K562 treated with DMSO at 1 percent for 24 hours (cell line): Measurements from ENCODE around the gene D2HGDH. TPM values are rescaled to one million over a fixed set of nuclear protein-coding genes. Genes with fewer than 3 reads are reported as not detected.

Experiments used
- total RNA-seq: library from RNA; unstranded; fragments of 300-600 nt; gene quantifications from 2 replicates; pipeline ENCODE4 v1.2.3, GENCODE V29; 2022; ENCODE audit warnings: low read depth; ENCODE audit not compliant: insufficient read depth

The D2HGDH gene
- 18.3 and 21.7 TPM in 2 replicates for total RNA-seq

DNA sequence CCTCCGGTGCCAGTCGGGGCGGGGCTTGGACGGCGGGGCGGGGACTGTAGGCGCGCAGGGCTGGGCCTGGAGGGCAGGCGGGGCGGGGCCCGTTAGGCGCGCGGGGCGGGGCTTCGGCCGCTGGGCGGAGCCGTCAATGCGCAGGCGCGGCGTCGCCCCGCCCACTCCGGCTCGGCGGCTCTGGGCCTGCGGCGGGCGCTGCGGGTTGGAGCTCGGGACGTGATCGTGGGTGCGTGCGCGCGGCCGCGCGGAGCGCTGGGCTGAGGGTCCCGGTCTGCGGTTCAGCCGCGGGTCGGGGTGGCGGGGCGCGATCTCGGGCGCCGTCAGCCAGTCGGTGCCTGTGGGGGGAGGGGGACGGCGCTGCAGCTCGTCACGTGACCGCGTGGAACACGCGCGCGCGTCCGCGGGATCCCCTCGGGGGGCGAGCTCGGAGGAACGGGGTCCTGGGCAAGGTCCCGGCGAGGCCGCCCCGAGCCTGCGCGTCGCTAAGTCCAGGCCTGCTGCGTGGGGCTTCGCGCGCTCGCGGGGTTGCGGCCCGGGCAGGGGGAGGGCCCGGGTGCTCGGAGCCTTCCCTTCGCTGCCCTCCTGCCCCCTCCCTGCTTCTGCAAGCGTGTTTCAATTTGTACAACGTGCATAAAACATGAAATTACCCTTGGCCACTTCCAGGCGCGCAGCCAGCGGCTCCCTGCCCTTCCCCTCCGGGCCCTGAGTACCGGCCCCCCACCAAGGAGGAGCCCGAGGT lies at the start of gene D2HGDH:
Gene D2HGDH (plus strand): TSS at position 164 of the 742 bp plus-strand sequence. CDS start 595 bp downstream, outside the sequence.

DNA sequence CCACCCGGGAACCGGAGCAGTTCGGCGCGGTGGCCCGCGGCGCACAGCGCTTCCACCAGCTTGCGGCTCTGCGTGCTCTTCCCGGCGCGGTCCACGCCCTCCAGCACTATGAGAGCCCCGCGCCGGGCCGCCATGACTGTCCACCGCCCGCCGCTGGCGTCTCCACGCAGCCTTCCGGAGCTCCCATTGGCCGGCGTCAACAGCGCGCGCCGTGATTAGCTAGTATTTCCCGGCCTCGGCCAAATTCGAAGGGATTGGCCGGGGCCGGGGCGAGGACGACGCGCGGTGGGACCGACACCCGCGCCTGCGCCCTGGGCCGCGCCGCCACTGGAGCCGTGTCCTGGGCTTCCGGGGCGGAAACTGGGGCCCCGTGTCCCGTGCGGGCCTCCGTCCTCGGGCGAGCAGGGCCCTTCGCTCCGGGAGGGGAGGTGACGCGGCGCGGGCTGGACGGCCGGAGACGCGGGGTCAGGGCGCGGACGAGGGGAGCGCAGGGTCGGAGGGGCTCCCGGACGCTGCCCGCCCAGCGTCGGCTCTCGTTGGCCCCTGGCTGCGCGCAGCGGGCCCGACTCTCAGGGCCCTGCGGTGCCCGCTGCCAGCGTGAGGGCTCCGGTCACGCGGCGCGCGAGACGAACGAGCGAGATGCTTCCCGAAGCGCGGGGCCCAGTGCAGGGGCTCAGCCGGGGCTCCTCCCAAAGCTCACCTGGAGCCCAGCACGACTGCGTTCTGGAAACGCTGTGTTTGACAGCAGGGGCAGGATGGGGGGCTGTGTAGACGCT lies 47.6 kb upstream of the D2HGDH start, which contains the start of gene DTYMK:
Gene DTYMK (minus strand): TSS at position 166 of the 776 bp plus-strand sequence. CDS start 32 bp downstream, at position 134.

DNA sequence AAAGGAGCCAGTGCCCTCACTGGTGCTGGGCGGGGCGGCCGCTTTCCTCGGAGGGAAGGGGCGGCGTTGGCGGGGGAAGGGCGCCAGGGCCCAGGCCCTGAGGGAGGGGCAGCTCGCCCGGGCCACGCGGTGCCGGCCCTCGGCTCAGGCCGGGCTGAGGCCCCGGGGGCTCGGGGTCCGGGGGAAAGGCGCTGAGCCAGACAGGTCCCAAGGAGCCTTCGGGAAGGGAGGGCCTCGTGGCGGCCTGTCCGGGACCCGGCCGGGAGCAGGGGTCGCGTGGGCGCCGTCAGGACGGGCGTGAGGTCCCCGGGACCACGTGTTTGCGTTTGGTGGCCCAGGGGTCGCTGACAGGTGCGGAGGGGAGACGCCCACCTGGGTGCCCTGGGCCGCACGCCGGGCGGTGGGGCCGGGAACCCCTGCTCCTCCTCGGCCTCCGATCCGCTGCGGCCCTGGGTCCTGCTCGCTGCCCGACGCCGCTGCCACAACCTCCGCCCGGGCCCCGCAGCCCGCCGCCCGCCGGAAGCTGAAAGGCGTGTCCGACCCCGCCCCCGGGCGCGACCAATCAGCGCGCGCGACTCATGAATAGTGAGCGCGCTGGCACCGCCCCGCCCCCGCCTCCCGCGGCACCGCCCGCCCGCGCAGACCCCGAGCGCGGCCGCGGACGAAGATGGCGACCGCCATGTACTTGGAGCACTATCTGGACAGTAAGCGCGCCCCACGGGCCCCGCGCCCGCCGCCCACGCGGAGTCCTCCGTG lies 32.9 kb upstream of the D2HGDH start, which contains the start of gene ING5:
Gene ING5 (plus strand): TSS at position 641 of the 756 bp plus-strand sequence. CDS start 27 bp downstream, at position 668.

DNA sequence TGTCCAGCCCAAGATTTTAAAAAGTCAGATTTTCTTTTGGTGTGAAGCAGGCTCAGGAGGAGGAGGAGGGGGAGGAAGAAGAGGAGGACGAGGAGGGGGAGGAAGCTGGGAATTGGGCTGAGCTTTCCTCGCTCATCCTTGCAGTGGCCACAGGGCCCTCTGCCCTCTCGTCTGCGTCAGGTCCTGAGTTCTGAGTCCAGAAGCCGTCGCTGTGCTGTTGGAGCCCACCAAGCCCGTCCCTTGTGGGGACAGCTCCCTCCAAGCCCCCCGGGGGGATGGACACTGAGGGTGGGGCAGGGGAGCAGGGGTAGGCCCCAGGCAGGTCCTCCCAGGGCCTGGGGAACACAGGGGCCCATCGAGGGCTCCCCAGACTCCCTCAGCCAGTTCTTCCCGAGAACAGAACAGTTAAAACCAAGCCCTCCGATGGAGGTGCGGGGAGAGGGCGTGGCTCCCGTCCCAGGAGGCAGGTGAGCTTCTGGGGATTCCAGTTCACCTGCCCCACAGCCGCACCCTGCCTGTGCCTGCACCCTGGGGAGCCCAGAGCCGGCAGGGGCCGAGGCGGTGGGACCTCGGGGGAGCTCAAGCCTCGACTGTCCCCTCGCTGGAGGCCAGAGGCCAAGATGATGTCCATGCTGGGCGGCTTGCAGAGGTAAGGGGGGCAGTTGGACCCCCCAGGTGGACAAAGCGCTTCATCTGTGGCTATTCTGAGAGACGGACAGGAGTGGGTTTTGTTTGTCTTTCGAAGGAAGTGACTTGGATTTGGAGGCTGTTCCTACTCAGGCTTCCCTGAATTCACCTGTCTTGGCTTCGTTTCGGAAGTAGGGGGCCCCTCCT lies 42.1 kb downstream of the D2HGDH start, which contains the start of gene GAL3ST2:
Gene GAL3ST2 (plus strand): TSS at position 487 of the 834 bp plus-strand sequence. CDS start 134 bp downstream, at position 621.

DNA sequence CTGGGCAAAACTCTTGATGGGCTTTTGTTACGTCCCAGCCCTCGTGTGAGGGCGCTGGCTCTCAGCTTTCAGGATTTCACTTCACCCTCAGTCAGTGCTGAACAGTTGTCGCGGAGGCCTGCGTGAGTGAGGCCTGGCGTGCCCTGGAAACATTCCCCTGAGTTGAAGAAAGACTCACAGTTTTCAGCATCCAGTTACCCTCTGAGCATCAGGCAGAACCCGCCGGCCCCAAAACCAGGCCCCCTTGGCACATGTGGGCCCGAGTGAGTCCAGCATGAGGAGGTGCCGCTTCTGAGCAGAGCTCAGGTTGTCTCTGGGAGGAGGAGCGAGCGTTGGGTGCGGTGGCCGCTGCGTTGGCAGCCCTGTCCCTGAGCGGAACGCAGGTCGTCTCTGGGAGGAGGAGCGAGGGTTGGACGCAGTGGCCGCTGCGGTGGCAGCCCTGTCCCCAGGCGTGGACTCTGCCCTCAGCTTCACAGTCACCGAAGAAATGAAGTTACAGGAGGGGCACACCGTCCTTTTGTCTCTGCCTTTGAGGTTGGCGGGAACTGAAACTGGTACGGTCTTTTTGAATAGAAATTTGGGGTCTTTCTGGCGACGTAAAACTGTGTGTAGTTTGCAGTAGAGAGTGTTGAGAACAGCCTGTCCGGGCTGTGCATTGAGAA lies 74.4 kb downstream of the D2HGDH start, which contains the start of gene NEU4:
Gene NEU4 (plus strand): TSS at position 473 of the 662 bp plus-strand sequence. CDS start 5,292 bp downstream, outside the sequence.

Other genes starting within 250 kb of the D2HGDH start
- gene STK25, start 226.0 kb upstream of the D2HGDH start, total RNA-seq: 105 and 118 TPM in 2 replicates
- 3.4 TPM in 2 replicates for gene BOK, start 175.9 kb upstream of the D2HGDH start, total RNA-seq
- 56.0 and 58.7 TPM in 2 replicates for gene THAP4, start 97.5 kb upstream of the D2HGDH start, total RNA-seq
- gene ATG4B, start 96.9 kb upstream of the D2HGDH start, total RNA-seq: 62.3 and 64.0 TPM in 2 replicates
- 90.5 and 90.9 TPM in 2 replicates for gene DTYMK, start 47.8 kb upstream of the D2HGDH start, total RNA-seq
- gene ING5, start 32.6 kb upstream of the D2HGDH start, total RNA-seq: 20.4 and 27.6 TPM in 2 replicates
- gene GAL3ST2, start 42.2 kb downstream of the D2HGDH start, total RNA-seq: 0.52 and 0.85 TPM in 2 replicates
- gene NEU4, start 74.6 kb downstream of the D2HGDH start, total RNA-seq: 0.75 and 0.80 TPM in 2 replicates
- 0.12 TPM in 1 of 2 replicates, not detected in the other for gene PDCD1, start 124.3 kb downstream of the D2HGDH start, total RNA-seq
- gene RTP5, start 135.1 kb downstream of the D2HGDH start, total RNA-seq: not detected in 2 replicates